Renal cortex interstitium (tissue), 11 donors: ENCODE measurements around the gene JAZF1. TPM values are rescaled to one million over a fixed set of nuclear protein-coding genes. Genes with fewer than 3 reads are reported as not detected.

Source experiments
- DNase-seq, 11 donors: peaks; one replicate each; pipeline ENCODE4 v3.0.0-alpha.2; 2013; ENCODE audit warnings: low read depth in 9 of 11, low spot score in 4 of 11; ENCODE audit errors: extremely low read depth in 1 of 11
- polyA plus RNA-seq, 3 donors: library from polyadenylated mRNA; unstranded; fragments of 120-200 nt; gene quantifications; one replicate each; pipeline ENCODE4 v1.2.1, GENCODE V29; 2013; ENCODE audit not compliant: insufficient read length in 3 of 3

JAZF1 gene
- polyA plus RNA-seq, 3 donors = 11.2 to 14.4 (median 13.8) TPM

GRCh38 chr7:27920281-27920946 lies 260.2 kb downstream of the JAZF1 start:
- no peak for DNase-seq

GRCh38 chr7:27918503-27918902 lies 262.1 kb downstream of the JAZF1 start:
- DNase-seq = no peak

DNA sequence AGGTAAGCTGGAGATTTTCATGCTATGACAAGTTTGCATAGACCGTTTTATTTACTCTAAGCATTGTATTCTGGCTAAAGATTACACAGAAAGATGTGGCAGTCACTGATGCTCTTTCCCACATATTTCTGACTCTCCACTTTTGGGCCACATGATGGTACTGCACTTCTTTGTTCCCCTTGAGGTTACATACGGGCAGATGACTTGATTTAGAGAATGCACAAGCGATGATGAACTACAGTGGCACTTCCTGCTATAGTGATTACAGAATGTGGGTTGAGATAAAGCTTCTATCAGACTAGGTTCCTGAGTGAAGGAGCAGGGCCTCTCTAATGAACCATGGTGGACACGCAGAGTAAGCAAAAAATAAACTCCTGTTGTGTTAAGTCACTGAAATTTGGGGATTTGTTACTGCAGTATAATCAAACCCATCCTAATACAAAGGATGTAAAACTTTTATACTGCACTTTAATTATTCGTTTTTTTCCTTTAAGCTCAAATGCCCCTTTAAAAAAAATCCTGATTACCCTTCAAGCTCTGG lies 262.8 kb downstream of the JAZF1 start:
- no peak for DNase-seq

GRCh38 chr7:27917119-27917518 lies 263.5 kb downstream of the JAZF1 start:
- DNase-seq = no peak

- DNase-seq = no peak
Observed at GRCh38 chr7:27916372-27916771, 264.2 kb downstream of the JAZF1 start.

- DNase-seq = no peak
Observed at GRCh38 chr7:27914409-27914808, 266.2 kb downstream of the JAZF1 start.

DNA sequence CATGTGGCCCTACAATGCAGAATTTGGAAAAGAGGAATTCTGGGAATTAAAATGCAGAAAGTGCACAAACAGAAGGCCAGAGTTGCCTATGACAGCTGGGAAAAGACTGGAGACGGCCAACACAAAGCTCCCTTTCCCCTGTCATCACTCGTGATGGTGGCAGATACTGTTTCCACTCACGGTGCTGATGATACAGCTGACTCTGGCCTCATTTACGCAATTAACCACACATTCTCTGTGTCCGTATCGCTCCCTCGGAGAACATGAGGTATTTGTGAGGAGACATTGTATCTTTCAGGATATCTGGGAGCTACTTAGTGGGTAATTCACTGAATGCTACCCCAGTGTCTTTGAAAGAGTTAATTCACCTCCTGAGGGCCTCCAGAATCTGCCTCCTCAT lies 267.8 kb downstream of the JAZF1 start:
- DNase-seq = no peak

DNA sequence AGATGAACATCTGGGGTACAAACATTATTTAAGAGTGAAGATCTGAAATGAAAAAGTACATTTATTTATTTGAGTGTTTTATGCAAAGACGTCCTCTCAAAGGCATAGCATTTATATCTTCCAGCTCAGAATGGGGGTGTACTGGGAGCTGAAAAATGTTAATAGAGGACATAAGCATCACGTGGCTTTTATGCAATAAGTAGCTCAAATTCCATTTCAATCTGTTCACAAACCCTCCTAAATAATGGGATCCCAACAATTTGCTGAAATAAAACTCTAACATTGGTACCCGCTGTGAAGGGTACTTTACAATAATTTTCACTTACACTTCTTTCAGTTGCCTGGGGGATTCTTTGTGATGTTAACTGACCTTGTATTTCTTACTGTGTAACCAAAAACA lies 268.7 kb downstream of the JAZF1 start:
- no peak for DNase-seq

DNA sequence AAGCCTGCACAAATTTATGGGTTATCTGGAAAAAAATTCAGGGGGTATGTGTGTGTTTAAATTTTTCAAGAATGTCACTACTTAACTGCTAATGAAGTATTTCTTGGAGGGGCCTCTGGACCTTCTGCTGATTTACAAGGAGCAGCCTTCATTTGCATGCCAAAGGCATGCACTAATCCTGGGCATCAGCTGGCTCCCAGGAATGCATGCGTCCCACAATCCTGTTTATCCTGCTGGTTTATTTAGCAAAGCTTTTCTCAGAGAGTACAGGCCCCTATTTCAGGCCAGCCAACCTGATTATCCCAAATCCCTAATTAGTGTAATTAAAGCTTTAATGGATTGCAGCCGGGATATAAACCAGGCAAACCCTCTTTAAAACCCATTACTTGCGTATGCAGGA lies 270.3 kb downstream of the JAZF1 start:
- DNase-seq = no peak

DNA sequence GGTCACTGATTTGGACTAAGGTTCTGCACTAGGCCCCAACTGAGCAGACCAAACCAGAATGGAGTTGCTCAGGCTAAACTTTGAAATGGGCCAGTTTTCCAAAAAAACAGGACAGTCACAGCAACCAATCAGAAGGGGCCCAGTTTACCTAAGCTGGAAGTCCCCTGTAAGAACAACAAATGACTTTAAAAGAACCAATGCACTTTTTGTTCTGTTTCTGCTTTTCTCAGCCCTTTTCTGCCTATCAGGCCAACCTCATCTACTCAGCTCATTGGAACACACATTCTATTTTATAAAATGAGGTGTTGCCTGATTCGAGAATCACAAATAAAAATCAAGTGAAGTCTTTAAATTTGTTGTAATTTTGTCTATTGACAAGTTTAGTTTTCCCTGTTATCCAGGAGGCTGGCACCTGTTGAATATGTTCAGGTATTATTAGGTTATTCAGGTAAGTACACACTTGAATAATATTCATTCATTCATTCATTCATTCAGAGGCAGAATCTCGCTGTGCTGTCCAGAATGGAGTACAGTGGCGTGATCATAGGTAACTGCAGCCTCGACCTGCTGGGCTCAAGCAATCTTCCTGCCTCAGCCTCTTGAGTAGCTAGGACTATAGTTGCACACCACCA lies 271.9 kb downstream of the JAZF1 start:
- no peak for DNase-seq

DNA sequence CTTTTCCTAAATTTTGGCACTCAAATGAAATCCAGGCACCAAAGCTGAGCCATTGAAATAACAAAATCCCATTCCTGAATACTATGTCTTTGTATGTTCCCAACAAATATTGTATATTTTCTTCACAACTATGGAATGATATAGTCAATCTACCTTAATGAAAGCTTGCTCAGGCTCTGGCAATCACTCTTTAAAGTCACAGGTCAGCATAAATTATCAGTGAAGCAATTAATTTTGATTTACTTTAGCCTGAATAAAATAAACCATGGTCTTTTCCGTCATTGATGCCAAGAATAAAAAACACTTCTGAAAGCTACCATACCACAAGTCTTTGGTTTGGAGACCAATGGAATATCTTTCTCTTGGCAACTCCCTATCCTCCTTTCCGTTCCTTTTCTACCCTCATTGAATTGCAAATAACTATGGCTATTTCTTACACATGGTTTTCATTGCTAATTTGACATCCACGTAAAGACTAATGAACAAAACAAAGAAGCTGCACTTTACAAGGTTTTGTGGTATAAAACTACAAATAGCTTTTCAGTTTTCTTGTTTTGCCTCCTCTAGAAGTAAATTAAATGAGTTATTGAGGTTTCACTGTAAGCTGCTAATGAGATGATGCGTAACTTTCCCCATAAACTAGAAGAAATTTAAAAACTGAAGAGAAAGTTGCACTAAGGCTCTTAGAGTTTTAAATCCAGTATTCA lies 274.1 kb downstream of the JAZF1 start:
- no peak for DNase-seq

DNA sequence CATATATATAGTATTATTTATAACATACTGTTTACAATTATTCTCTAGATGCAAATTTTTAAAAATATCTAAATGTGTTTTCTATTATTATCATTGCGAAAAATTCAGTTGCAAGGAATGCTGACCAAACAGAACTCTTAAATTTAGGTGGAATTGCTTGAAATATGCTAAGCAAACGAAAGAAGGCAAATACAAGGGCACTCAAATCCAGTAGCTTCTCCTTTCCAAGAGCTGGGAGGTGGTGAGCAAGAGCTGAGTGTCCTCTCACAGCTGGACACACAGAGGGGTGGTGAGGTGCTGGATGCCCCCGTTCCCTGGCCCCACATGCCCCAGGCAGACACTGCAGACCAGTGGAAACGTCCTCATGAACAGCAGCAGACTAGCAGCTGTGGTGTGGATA lies 274.6 kb downstream of the JAZF1 start:
- no peak for DNase-seq

- DNase-seq = no peak
Observed at GRCh38 chr7:27901028-27901760, 279.4 kb downstream of the JAZF1 start.

- no peak for DNase-seq
Observed at GRCh38 chr7:27900006-27900405, 280.6 kb downstream of the JAZF1 start.

DNA sequence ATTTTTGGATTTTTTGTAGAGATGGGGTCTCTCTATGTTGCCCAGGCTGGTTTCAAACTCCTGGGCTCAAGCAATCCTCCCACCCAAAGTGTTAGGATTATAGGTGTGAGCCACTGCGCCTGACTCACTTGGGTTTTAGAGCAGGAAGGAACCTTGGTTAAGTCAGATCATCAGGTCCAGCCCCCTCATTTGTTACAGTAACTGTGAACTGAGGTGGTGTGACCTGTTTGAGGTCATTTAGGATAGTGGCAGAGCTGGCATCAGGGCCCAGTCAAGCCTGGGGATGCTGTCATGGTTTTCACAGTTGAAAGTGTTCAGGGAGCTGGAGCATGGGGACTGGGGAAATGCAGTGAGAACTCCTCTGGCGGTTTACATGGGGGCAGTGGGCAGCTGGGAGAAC lies 281.0 kb downstream of the JAZF1 start:
- DNase-seq = no peak

DNA sequence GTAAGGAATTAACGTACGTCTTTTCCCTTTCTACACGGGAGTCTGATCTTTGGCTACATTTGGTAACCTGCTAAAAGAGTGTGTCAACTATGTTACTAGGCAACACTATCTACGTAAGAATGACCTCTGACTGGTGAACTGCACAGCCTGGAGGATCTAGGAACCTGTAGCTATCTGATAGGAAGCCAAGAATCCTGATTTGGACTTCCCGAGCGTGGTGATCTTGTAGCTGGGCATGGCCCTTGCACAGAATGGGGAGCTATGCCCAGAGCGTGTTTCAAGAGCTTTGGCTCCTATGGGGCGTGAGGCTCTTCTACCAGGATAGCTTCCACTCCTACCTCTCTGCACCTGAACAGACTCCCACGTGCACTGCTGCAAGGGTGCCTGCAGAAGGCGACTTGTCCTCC lies 283.2 kb downstream of the JAZF1 start:
- no peak for DNase-seq

GRCh38 chr7:27897001-27897400 lies 283.6 kb downstream of the JAZF1 start:
- no peak for DNase-seq

DNA sequence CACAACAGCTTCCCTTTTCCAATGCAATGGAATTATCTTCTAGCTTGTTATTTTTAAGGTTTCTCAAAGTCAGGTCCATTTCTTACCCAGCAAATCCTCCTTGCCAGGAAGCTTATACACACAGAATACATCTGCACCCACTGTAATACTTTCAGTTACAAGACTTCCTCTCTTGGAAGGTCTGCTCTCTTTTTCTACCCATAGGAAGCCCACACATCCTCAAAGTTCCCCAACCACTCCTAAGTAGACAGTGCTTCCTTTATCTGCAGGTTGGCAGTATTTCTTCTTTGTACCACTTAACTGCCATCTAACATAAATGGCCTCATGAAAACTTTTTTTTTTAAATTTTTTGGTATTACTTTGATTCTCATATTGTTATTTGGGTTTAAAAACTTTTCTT lies 285.0 kb downstream of the JAZF1 start:
- DNase-seq = no peak

GRCh38 chr7:27890205-27890849 lies 290.3 kb downstream of the JAZF1 start:
- DNase-seq = no peak
